HTERT RPE-1 (cell line): ENCODE data around the gene MNDA.

ENCODE experiments used
- in situ Hi-C: fragments of 300-500 bp; cut with MboI; formaldehyde crosslinking; loops from 4 replicates; pipeline ENCODE4 v1.14.3; 2020; ENCODE audit warnings: low sequenced_read_pairs

The MNDA gene

GRCh38 chr1:158830904-158831507, at the start of gene MNDA:
Gene MNDA (plus strand): TSS chr1:158831351. CDS start chr1:158842154, 10,803 bp downstream.
- in situ Hi-C loops = no loop called here

GRCh38 chr1:158793604-158794003, 37.5 kb upstream of the MNDA start:
- in situ Hi-C loops = no loop called here

- in situ Hi-C loops = no loop called here
Observed at GRCh38 chr1:158794247-158794646, 36.9 kb upstream of the MNDA start.

GRCh38 chr1:158798531-158798930, 32.6 kb upstream of the MNDA start:
- in situ Hi-C loops = no loop called here

GRCh38 chr1:158799689-158800088, 31.5 kb upstream of the MNDA start:
- in situ Hi-C loops = no loop called here

GRCh38 chr1:158800526-158800925, 30.6 kb upstream of the MNDA start:
- in situ Hi-C loops = no loop called here

GRCh38 chr1:158801396-158801795, 29.8 kb upstream of the MNDA start:
- in situ Hi-C loops = no loop called here

GRCh38 chr1:158803678-158804077, 27.5 kb upstream of the MNDA start:
- in situ Hi-C loops = no loop called here

GRCh38 chr1:158806916-158807536, 24.1 kb upstream of the MNDA start:
- in situ Hi-C loops = no loop called here

GRCh38 chr1:158809256-158809655, 21.9 kb upstream of the MNDA start:
- in situ Hi-C loops = no loop called here

GRCh38 chr1:158809862-158810261, 21.3 kb upstream of the MNDA start:
- in situ Hi-C loops = no loop called here

GRCh38 chr1:158810311-158810710, 20.8 kb upstream of the MNDA start:
- in situ Hi-C loops = no loop called here

GRCh38 chr1:158812336-158812735, 18.8 kb upstream of the MNDA start:
- in situ Hi-C loops = no loop called here

GRCh38 chr1:158813164-158813563, 18.0 kb upstream of the MNDA start:
- in situ Hi-C loops = no loop called here

GRCh38 chr1:158814970-158815369, 16.2 kb upstream of the MNDA start:
- in situ Hi-C loops = no loop called here

- in situ Hi-C loops = no loop called here
Observed at GRCh38 chr1:158818560-158818959, 12.6 kb upstream of the MNDA start.

GRCh38 chr1:158818975-158819431, 12.1 kb upstream of the MNDA start:
- in situ Hi-C loops = no loop called here

- in situ Hi-C loops = no loop called here
Observed at GRCh38 chr1:158819461-158820443, 11.4 kb upstream of the MNDA start.

GRCh38 chr1:158821723-158822122, 9.4 kb upstream of the MNDA start:
- in situ Hi-C loops = no loop called here

- in situ Hi-C loops = no loop called here
Observed at GRCh38 chr1:158830074-158830677, 975 bp upstream of the MNDA start.

GRCh38 chr1:158833264-158833663, 2.1 kb downstream of the MNDA start:
- in situ Hi-C loops = no loop called here
